ENCODE results near the gene CD320.

CD320 gene

GRCh38 chr19:8262431-8262830 lies 45.7 kb downstream of the CD320 start:
- no peak overlapping the region for H3K4me3 Mint-ChIP-seq
- H3K9me3 Mint-ChIP-seq: peaks cover 7% of the 10 kb centered on the region
- H3K27ac Mint-ChIP-seq: no peak overlapping the region
- no peak for DNase-seq
- peaks cover 24% of the 10 kb centered on the region for H3K36me3 Mint-ChIP-seq (ENCODE audit: low read depth)
- TF ChIP-seq CTCF (IDR thresholded peaks at IDR 0.05): no peak
- H3K27me3 Mint-ChIP-seq (ENCODE audit: low read depth, poor library complexity): peaks cover 5% of the 10 kb centered on the region
- H3K4me1 Mint-ChIP-seq: peaks cover 20% of the 10 kb centered on the region

- H3K36me3 Mint-ChIP-seq (ENCODE audit: low read depth): peaks cover 29% of the 10 kb centered on the region
- H3K27ac Mint-ChIP-seq: no peak overlapping the region
- peaks cover 20% of the 10 kb centered on the region for H3K4me1 Mint-ChIP-seq
- H3K4me3 Mint-ChIP-seq: no peak overlapping the region
- H3K9me3 Mint-ChIP-seq: peaks cover 7% of the 10 kb centered on the region
- H3K27me3 Mint-ChIP-seq (ENCODE audit: low read depth, poor library complexity): peaks cover 5% of the 10 kb centered on the region
- no peak for DNase-seq
- TF ChIP-seq CTCF (IDR thresholded peaks at IDR 0.05): no peak
These were observed 46.3 kb downstream of the CD320 start for GRCh38 chr19:8261881-8262280.

- H3K27me3 Mint-ChIP-seq (ENCODE audit: low read depth, poor library complexity): peaks cover 5% of the 10 kb centered on the region
- no peak overlapping the region for H3K4me3 Mint-ChIP-seq
- peaks cover 20% of the 10 kb centered on the region for H3K4me1 Mint-ChIP-seq
- DNase-seq: no peak
- TF ChIP-seq CTCF (IDR thresholded peaks at IDR 0.05): no peak
- peaks cover 30% of the 10 kb centered on the region for H3K36me3 Mint-ChIP-seq (ENCODE audit: low read depth)
- peak overlapping the region; percentile 21 for H3K27ac Mint-ChIP-seq
- H3K9me3 Mint-ChIP-seq: peaks cover 7% of the 10 kb centered on the region
These were observed 46.8 kb downstream of the CD320 start for GRCh38 chr19:8261347-8261746.

- no peak for TF ChIP-seq CTCF (IDR thresholded peaks at IDR 0.05)
- H3K9me3 Mint-ChIP-seq: no peaks in the 10 kb centered on the region
- DNase-seq: no peak
- H3K4me1 Mint-ChIP-seq: peaks cover 20% of the 10 kb centered on the region
- no peaks in the 10 kb centered on the region for H3K27me3 Mint-ChIP-seq (ENCODE audit: low read depth, poor library complexity)
- H3K4me3 Mint-ChIP-seq: no peak overlapping the region
- H3K36me3 Mint-ChIP-seq (ENCODE audit: low read depth): peaks cover 36% of the 10 kb centered on the region
- H3K27ac Mint-ChIP-seq: peak overlapping the region; percentile 88
These were observed 48.3 kb downstream of the CD320 start for GRCh38 chr19:8259922-8260247.

GRCh38 chr19:8259142-8259921 lies 48.8 kb downstream of the CD320 start:
- no peak for DNase-seq
- TF ChIP-seq CTCF (IDR thresholded peaks at IDR 0.05): no peak
- H3K4me3 Mint-ChIP-seq: no peak overlapping the region
- peaks cover 20% of the 10 kb centered on the region for H3K4me1 Mint-ChIP-seq
- peaks cover 36% of the 10 kb centered on the region for H3K36me3 Mint-ChIP-seq (ENCODE audit: low read depth)
- H3K27ac Mint-ChIP-seq: peak overlapping the region; percentile 88
- no peaks in the 10 kb centered on the region for H3K27me3 Mint-ChIP-seq (ENCODE audit: low read depth, poor library complexity)
- H3K9me3 Mint-ChIP-seq: no peaks in the 10 kb centered on the region

- H3K4me1 Mint-ChIP-seq: peaks cover 24% of the 10 kb centered on the region
- no peaks in the 10 kb centered on the region for H3K27me3 Mint-ChIP-seq (ENCODE audit: low read depth, poor library complexity)
- no peaks in the 10 kb centered on the region for H3K9me3 Mint-ChIP-seq
- H3K27ac Mint-ChIP-seq: no peak overlapping the region
- TF ChIP-seq CTCF (IDR thresholded peaks at IDR 0.05): no peak
- peaks cover 27% of the 10 kb centered on the region for H3K36me3 Mint-ChIP-seq (ENCODE audit: low read depth)
- no peak overlapping the region for H3K4me3 Mint-ChIP-seq
- DNase-seq: no peak
These were observed 51.1 kb downstream of the CD320 start for GRCh38 chr19:8257052-8257443.

Measured in nephron progenitor cell (in vitro differentiated cells).